HFF-Myc (cell line): ENCODE data around the gene DYNLT4.
"Not testable (repeated sequence)": the region's sequence is repeated elsewhere in the genome, so short reads cannot be mapped to it uniquely, and the experiment has no call there.

Experiments
- DNase-seq: peaks from one replicate; pipeline ENCODE4 v3.0.0-alpha.2; 2011; ENCODE audit warnings: low read depth; ENCODE audit errors: extremely low read depth
- H3K4me3 ChIP-seq: replicated peaks from 2 replicates; pipeline ENCODE4 v1.5.1; 2011; ENCODE audit warnings: low read depth, mild to moderate bottlenecking, control low read depth, low read length
- CTCF ChIP-seq: IDR thresholded peaks from 2 replicates; pipeline ENCODE4 v1.5.1; 2012; ENCODE audit warnings: mild to moderate bottlenecking, low read depth, low read length, control low read depth; ENCODE audit errors: missing control alignments

DYNLT4 gene

GRCh38 chr1:44817307-44817706, 10.2 kb upstream of the DYNLT4 start:
- no peak for TF ChIP-seq CTCF
- no peak for DNase-seq

DNA sequence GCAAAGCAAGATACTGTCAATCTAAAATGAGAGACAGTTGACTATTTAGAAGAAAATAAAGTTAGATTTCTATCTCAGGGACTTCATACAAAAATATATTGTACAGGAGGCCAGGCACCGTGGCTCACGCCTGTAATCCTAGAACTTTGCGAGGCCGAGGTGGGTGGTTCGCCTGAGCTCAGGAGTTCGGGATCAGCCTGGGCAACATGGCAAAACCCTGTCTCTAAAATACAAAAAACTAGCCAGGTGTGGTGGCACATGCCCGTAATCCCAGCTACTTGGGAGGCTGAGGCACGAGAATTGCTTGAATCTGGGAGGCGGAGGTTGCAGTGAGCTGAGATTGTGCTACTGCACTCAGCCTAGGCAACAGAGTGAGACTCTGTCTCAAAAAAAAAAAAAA, 8.8 kb upstream of the DYNLT4 start:
- DNase-seq, H3K4me3 ChIP-seq: not testable (repeated sequence)

More at GRCh38 chr1:44817307-44817706, 10.2 kb upstream of the DYNLT4 start:
- no peak overlapping the region for H3K4me3 ChIP-seq

GRCh38 chr1:44812822-44813543, 5.8 kb upstream of the DYNLT4 start:
- H3K4me3 ChIP-seq, result peak overlapping the region; percentile 26
- no peak for TF ChIP-seq CTCF
- no peak for DNase-seq

DNA sequence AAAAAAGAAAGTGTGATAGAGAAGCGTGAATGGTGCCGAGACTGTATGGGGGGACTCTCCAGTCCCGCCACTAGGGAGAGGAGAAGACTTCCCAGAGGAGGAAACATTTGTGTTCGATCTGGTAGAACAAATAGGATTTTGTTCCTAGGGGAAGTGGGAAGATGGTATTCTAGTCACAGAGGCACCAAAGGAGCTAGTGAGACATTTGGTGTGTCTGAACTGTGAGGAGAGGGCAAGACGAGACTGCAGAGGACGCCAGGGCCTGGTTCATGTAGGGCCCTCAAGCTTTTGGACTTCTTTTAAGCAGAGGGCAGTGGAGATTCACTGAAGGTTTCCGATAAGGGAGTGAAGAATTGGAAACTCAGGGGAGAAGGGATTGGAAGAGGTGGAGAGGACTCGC, 4.1 kb upstream of the DYNLT4 start:
- DNase-seq, result no peak
- no peak for TF ChIP-seq CTCF
- H3K4me3 ChIP-seq, result no peak overlapping the region

DNA sequence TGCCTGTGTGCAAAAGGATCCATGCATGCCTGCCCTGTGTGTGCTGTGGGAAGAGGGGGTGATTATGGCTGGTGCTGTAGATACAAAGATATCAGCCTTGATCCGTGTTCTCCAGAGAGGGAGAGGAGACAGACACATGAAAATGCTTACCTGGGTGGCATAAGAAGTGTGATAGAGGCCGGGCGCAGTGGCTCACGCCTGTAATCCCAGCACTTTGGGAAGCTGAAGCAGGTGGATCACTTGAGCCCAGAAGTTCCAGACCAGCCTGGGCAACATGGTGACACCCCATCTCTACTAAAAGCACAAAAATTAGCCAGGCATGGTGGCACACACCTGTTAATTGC, 3.6 kb upstream of the DYNLT4 start:
- not testable (repeated sequence) for H3K4me3 ChIP-seq, DNase-seq

DNA sequence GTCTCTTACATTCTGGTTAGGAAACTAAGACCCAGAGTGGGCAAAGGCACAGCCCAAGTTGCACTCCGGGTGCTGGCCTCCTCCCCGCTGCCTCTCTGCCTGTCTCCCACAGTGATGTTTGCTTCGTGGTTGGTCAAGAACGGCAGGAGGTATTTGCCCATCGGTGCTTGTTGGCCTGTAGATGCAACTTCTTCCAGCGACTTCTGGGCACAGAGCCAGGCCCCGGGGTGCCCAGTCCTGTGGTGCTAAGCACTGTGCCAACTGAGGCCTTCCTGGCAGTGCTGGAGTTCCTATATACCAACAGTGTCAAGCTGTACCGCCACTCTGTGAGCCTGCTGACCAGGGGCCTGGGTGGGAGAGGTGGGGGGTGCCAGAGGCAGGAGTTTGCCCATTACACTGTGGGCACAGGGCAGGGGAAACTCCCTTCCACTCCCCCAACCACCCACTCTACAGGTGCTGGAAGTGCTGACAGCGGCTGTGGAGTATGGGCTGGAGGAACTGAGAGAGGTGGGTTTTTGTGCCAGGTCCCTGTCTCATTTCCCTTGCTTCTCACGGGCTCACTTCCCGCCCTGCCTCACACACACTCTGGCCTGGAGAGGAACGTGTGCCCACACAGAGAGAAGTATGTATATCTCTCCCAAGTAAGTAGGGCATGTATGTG, 3.1 kb upstream of the DYNLT4 start:
- TF ChIP-seq CTCF, result no peak
- no peak for DNase-seq
- H3K4me3 ChIP-seq, result peak overlapping the region; percentile 49; the same call in 1 of the 2 replicates

DNA sequence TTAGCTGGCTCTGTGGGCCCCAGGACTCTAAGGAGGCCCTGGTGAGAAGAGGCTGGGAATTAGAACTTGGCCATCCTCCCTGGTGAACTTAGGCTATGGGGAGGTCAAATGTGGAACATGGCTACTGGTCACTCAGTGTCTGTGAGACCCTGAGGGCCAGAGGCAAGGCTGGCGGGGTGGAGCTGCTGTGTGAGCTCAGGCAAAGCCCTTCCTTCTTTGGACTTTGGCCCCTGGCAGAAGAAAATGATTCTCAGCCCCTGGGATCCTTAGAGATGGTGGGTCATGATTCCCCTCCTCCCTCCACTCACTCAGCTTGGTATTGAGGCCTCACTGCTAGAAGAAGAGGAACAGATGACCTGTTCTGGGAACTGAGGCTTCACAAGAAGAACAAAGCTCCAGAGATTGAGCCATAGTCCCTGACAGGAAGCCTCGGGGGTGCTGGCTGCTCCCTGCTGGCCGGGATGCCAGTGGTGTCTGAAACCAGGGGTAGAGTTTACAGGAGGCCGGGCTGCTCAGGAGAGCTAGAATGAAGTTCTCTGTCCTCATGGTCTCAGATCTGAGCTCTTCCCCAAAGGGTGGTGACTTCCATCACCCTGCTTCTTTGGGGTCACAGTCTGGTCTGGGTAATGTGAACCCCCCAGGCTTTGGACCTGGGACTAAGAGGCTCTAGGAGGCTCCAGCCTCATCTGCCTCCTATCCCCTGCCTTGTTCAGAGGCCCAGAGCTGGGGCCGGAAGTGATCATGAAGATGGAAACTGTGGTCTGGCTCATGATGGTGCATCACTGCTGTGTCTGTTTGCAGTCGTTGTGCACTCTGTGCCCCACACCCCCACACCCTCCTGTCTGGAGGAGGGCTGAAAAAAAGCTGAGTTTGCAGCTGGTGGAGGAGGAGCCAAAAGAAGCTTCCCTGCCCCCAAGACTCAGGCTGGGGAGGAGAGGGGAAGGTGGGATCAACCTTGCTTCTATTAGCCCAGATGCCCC, 2.1 kb upstream of the DYNLT4 start:
- no peak for DNase-seq
- peak overlapping the region; percentile 49 for H3K4me3 ChIP-seq
- TF ChIP-seq CTCF, result no peak
